Loucy (cell line): ENCODE measurements around the gene BIRC7.

Experiments
- H2AFZ ChIP-seq: fragments of 200-600 bp; sonication (generic); 2 replicates; pipeline ENCODE4 v1.6.0; 2016; ENCODE audit warnings: antibody characterized with exemption, mild to moderate bottlenecking, low read length, moderate library complexity
- H3F3A ChIP-seq: fragments of 200-600 bp; 2 replicates; pipeline ENCODE4 v1.6.0; 2016; ENCODE audit warnings: antibody characterized with exemption, low read depth, mild to moderate bottlenecking
- H3K27me3 ChIP-seq: fragments of 200-600 bp; sonication (generic); 2 replicates; pipeline ENCODE4 v1.6.1; 2014; ENCODE audit warnings: low read length, mild to moderate bottlenecking; ENCODE audit not compliant: insufficient read depth, poor library complexity, severe bottlenecking
- H3K36me3 ChIP-seq: fragments of 200-600 bp; sonication (generic); 2 replicates; pipeline ENCODE4 v1.6.1; 2016; ENCODE audit warnings: low read length; ENCODE audit not compliant: insufficient read depth
- H3K4me1 ChIP-seq: fragments of 200-600 bp; sonication (generic); 2 replicates; pipeline ENCODE4 v1.5.1; 2014; ENCODE audit warnings: low read length, mild to moderate bottlenecking; ENCODE audit not compliant: insufficient read depth, poor library complexity, severe bottlenecking
- H3K4me2 ChIP-seq: fragments of 200-600 bp; sonication (generic); 2 replicates; pipeline ENCODE4 v1.6.0; 2014; ENCODE audit warnings: antibody characterized with exemption, low read length, low read depth, mild to moderate bottlenecking; ENCODE audit not compliant: poor library complexity, severe bottlenecking
- H3K4me3 ChIP-seq: fragments of 200-600 bp; sonication (generic); 2 replicates; pipeline ENCODE4 v1.5.1; 2014; ENCODE audit warnings: low read length, mild to moderate bottlenecking, mixed read lengths; ENCODE audit not compliant: poor library complexity, severe bottlenecking
- H3K79me2 ChIP-seq: fragments of 200-600 bp; sonication (generic); 2 replicates; pipeline ENCODE4 v1.6.1; 2014; ENCODE audit warnings: low read length; ENCODE audit not compliant: insufficient read depth
- H3K9ac ChIP-seq: fragments of 200-600 bp; sonication (generic); 2 replicates; pipeline ENCODE4 v1.6.0; 2014; ENCODE audit warnings: mild to moderate bottlenecking, low read depth, low read length, moderate library complexity; ENCODE audit not compliant: poor library complexity, severe bottlenecking
- H3K9me2 ChIP-seq: fragments of 200-600 bp; sonication (generic); replicated peaks from 2 replicates; pipeline ENCODE4 v1.6.1; 2016; ENCODE audit warnings: low read depth, low read length, mixed read lengths
- H3K9me3 ChIP-seq: fragments of 200-600 bp; sonication (generic); 2 replicates; pipeline ENCODE4 v1.6.1; 2014; ENCODE audit warnings: mild to moderate bottlenecking, antibody characterized with exemption, low read length, low read depth; ENCODE audit not compliant: insufficient read depth
- H4K20me1 ChIP-seq: fragments of 200-600 bp; sonication (generic); 2 replicates; pipeline ENCODE4 v1.6.0; 2014; ENCODE audit warnings: antibody characterized with exemption, low read length, mild to moderate bottlenecking; ENCODE audit not compliant: insufficient read depth, poor library complexity, severe bottlenecking
- CTCF ChIP-seq: fragments of 200-600 bp; sonication (generic); conservative IDR thresholded peaks from 2 replicates; pipeline ENCODE4 v1.5.1; 2014; ENCODE audit warnings: mild to moderate bottlenecking, antibody characterized with exemption, low read length
- EZH2phosphoT487 ChIP-seq: fragments of 200-600 bp; IDR thresholded peaks from 2 replicates; pipeline ENCODE4 v1.6.1; 2018; ENCODE audit warnings: antibody characterized with exemption, mild to moderate bottlenecking, moderate library complexity, borderline replicate concordance

BIRC7 gene

GRCh38 chr20:63270606-63271325 is 35.1 kb downstream of the BIRC7 start:
- Histone ChIP-seq H3K9ac (no peak overlapping the region), H3K79me2 (peaks cover 31% of the 10 kb centered on the region), H3F3A (no peaks in the 10 kb centered on the region), H3K27me3 (no peaks in the 10 kb centered on the region), H4K20me1 (peaks cover 20% of the 10 kb centered on the region), H3K9me2 (no peaks in the 10 kb centered on the region), H2AFZ (no peak overlapping the region), H3K4me2 (no peak overlapping the region), H3K4me3 (no peak overlapping the region), H3K36me3 (no peaks in the 10 kb centered on the region), H3K9me3 (no peaks in the 10 kb centered on the region), H3K4me1 (peaks cover 12% of the 10 kb centered on the region)
- TF ChIP-seq CTCF (no peak), EZH2phosphoT487 (no peak)

GRCh38 chr20:63272105-63273058 is 36.7 kb downstream of the BIRC7 start, which contains the start of gene ARFGAP1:
TSS of gene ARFGAP1 (plus strand) at chr20:63272813. CDS start at chr20:63275581, 2,768 bp downstream.
- no peaks in the 10 kb centered on the region for H3K9me3 ChIP-seq
- H3K4me1 ChIP-seq = peaks cover 12% of the 10 kb centered on the region
- no peaks in the 10 kb centered on the region for H3K9me2 ChIP-seq
- H3K9ac ChIP-seq = peak within 1 kb of the TSS; percentile 84
- H3F3A ChIP-seq = no peaks in the 10 kb centered on the region
- peaks cover 12% of the 10 kb centered on the region; the same call in 1 of the 2 replicates for H3K36me3 ChIP-seq
- no peaks in the 10 kb centered on the region for H3K27me3 ChIP-seq
- peaks cover 46% of the 10 kb centered on the region for H3K79me2 ChIP-seq
- peak within 1 kb of the TSS; percentile 82 for H3K4me3 ChIP-seq
- TF ChIP-seq EZH2phosphoT487 (no peak), CTCF (no peak)
- H4K20me1 ChIP-seq = peaks cover 22% of the 10 kb centered on the region
- peak within 1 kb of the TSS; percentile 63; the same call in 1 of the 2 replicates for H2AFZ ChIP-seq
- H3K4me2 ChIP-seq = peak within 1 kb of the TSS; percentile 95

- Histone ChIP-seq H3K9ac (peak overlapping the region; percentile 84), H3K4me1 (peaks cover 12% of the 10 kb centered on the region), H3K9me3 (no peaks in the 10 kb centered on the region), H3K36me3 (peaks cover 19% of the 10 kb centered on the region; the same call in 1 of the 2 replicates), H3K79me2 (peaks cover 48% of the 10 kb centered on the region), H3K27me3 (no peaks in the 10 kb centered on the region), H2AFZ (peak overlapping the region; percentile 63; the same call in 1 of the 2 replicates), H4K20me1 (peaks cover 22% of the 10 kb centered on the region), H3K4me2 (peak overlapping the region; percentile 95), H3F3A (no peaks in the 10 kb centered on the region), H3K4me3 (peak overlapping the region; percentile 82), H3K9me2 (no peaks in the 10 kb centered on the region)
- TF ChIP-seq CTCF (no peak), EZH2phosphoT487 (no peak)
Measured at GRCh38 chr20:63273059-63273579, 37.4 kb downstream of the BIRC7 start.
